Caco-2 (cell line): ENCODE results near the gene PTPN12. TPM values are rescaled to one million over a fixed set of nuclear protein-coding genes. Genes with fewer than 3 reads are reported as not detected.

Experiments
- BruUV-seq: library from RNA; stranded (reverse); fragments of 400-500 nt; replicated peaks from 2 replicates; lab custom pipeline; 2021; lab: Mats Ljungman, UMichigan
- CTCF ChIA-PET: fragments of 300-600 bp; sonication (Branson Sonifier 250); formaldehyde crosslinking; loops from one replicate; lab custom pipeline; 2022; ENCODE audit warnings: antibody characterized with exemption; lab: Charles Lee
- POLR2A ChIA-PET: fragments of 300-600 bp; sonication (Branson Sonifier 250); formaldehyde crosslinking; loops from one replicate; lab custom pipeline; 2022; ENCODE audit warnings: antibody characterized with exemption; lab: Charles Lee
- DNase-seq, 2 experiments: peaks; one replicate each; pipeline versions ENCODE4 v3.0.0 to v3.0.0-alpha.2; 2020 to 2022
- H3K27me3 ChIP-seq: replicated peaks from 2 replicates; pipeline ENCODE4 v1.6.0; 2011; ENCODE audit warnings: low read length; ENCODE audit not compliant: control insufficient read depth, insufficient read depth
- H3K36me3 ChIP-seq: 2 replicates; pipeline ENCODE4 v1.5.1; 2011; ENCODE audit warnings: low read length; ENCODE audit not compliant: control insufficient read depth, insufficient read depth
- H3K4me1 ChIP-seq: fragments of 250-450 bp; sonication (Bioruptor Pico); 2 replicates; pipeline ENCODE4 v1.5.1; 2020; ENCODE audit warnings: mild to moderate bottlenecking
- H3K4me3 ChIP-seq: 2 replicates; pipeline ENCODE4 v1.5.1; 2011; ENCODE audit warnings: low read depth, mild to moderate bottlenecking, control low read depth, low read length
- H3K9me3 ChIP-seq: fragments of 250-450 bp; sonication (Bioruptor Pico); 2 replicates; pipeline ENCODE4 v1.5.1; 2020; ENCODE audit warnings: mild to moderate bottlenecking, moderate library complexity
- H3K27ac Mint-ChIP-seq: one replicate; pipeline ENCODE4 v1.8.0; 2022; ENCODE audit warnings: mixed read lengths; ENCODE audit not compliant: unreplicated experiment
- H3K27me3 Mint-ChIP-seq: one replicate; pipeline ENCODE4 v1.8.0; 2022; ENCODE audit warnings: mixed read lengths; ENCODE audit not compliant: insufficient read depth, unreplicated experiment
- H3K36me3 Mint-ChIP-seq: one replicate; pipeline ENCODE4 v1.8.0; 2022; ENCODE audit warnings: mild to moderate bottlenecking, mixed read lengths; ENCODE audit not compliant: insufficient read depth, unreplicated experiment
- H3K4me1 Mint-ChIP-seq: one replicate; pipeline ENCODE4 v1.8.0; 2022; ENCODE audit warnings: low read depth, mixed read lengths; ENCODE audit not compliant: unreplicated experiment
- H3K4me3 Mint-ChIP-seq: one replicate; pipeline ENCODE4 v1.8.0; 2022; ENCODE audit warnings: mild to moderate bottlenecking, moderate library complexity, mixed read lengths; ENCODE audit not compliant: unreplicated experiment
- H3K9me3 Mint-ChIP-seq: one replicate; pipeline ENCODE4 v1.8.0; 2022; ENCODE audit warnings: mixed read lengths; ENCODE audit not compliant: unreplicated experiment
- intact Hi-C: fragments of 100-400 bp; cut with micrococcal nuclease; formaldehyde crosslinking; loops from one replicate; pipeline ENCODE4 v1.10.0; 2022; ENCODE audit not compliant: unreplicated experiment
- total RNA-seq: library from RNA; stranded (reverse); gene quantifications from 2 replicates; pipeline ENCODE4 v1.2.3, GENCODE V29; 2022
- TF ChIP-seq, protein P1 (sequence below), 2 experiments: fragments of 200-600 bp in 1 of 2; IDR thresholded peaks; 1 replicate in 1 of 2; 2 replicates in 1 of 2; pipeline versions ENCODE4 v1.5.1 to v1.8.0; 2011 to 2022; ENCODE audit warnings: antibody characterized with exemption in 1 of 2, control low read depth in 1 of 2, inconsistent platforms in 1 of 2, low read depth in 1 of 2, low read length in 1 of 2, mild to moderate bottlenecking in 1 of 2, moderate library complexity in 1 of 2; ENCODE audit not compliant: insufficient read depth in 1 of 2, severe bottlenecking in 1 of 2, unreplicated experiment in 1 of 2

PTPN12 gene
- total RNA-seq, 1 experiment from 2014 or later, result 67.1 TPM

GRCh38 chr7:77662869-77663268, 125.8 kb downstream of the PTPN12 start:
- TF ChIP-seq, protein P1, sequence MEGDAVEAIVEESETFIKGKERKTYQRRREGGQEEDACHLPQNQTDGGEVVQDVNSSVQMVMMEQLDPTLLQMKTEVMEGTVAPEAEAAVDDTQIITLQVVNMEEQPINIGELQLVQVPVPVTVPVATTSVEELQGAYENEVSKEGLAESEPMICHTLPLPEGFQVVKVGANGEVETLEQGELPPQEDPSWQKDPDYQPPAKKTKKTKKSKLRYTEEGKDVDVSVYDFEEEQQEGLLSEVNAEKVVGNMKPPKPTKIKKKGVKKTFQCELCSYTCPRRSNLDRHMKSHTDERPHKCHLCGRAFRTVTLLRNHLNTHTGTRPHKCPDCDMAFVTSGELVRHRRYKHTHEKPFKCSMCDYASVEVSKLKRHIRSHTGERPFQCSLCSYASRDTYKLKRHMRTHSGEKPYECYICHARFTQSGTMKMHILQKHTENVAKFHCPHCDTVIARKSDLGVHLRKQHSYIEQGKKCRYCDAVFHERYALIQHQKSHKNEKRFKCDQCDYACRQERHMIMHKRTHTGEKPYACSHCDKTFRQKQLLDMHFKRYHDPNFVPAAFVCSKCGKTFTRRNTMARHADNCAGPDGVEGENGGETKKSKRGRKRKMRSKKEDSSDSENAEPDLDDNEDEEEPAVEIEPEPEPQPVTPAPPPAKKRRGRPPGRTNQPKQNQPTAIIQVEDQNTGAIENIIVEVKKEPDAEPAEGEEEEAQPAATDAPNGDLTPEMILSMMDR (IDR thresholded peaks at IDR 0.05; ENCODE audit: insufficient read depth in 1 of 2, low read depth in 1 of 2, low read length in 1 of 2, severe bottlenecking in 1 of 2, unreplicated experiment in 1 of 2), result no peak
- H3K4me3 Mint-ChIP-seq, result no peak overlapping the region
- Histone ChIP-seq H3K27me3 (no peaks in the 10 kb centered on the region), H3K4me3 (no peak overlapping the region), H3K9me3 (no peaks in the 10 kb centered on the region), H3K4me1 (peaks cover 7% of the 10 kb centered on the region), H3K36me3 (no peaks in the 10 kb centered on the region)
- no peak overlapping the region for H3K27ac Mint-ChIP-seq
- no peaks in the 10 kb centered on the region for H3K9me3 Mint-ChIP-seq
- H3K36me3 Mint-ChIP-seq, result peaks cover 19% of the 10 kb centered on the region
- peaks cover 13% of the 10 kb centered on the region for H3K4me1 Mint-ChIP-seq
- ChIA-PET POLR2A (no interaction called here), CTCF (no interaction called here)
- H3K27me3 Mint-ChIP-seq, result no peaks in the 10 kb centered on the region
- BruUV-seq, result no TSS peak
- no peak for DNase-seq
- intact Hi-C loops, result no loop called here

- H3K27me3 ChIP-seq, result no peaks in the 10 kb centered on the region
- TF ChIP-seq, protein P1 (IDR thresholded peaks at IDR 0.05; ENCODE audit: insufficient read depth in 1 of 2, low read depth in 1 of 2, low read length in 1 of 2, severe bottlenecking in 1 of 2, unreplicated experiment in 1 of 2), result no peak
- intact Hi-C loops, result no loop called here
- Mint-ChIP-seq H3K4me1 (peaks cover 16% of the 10 kb centered on the region), H3K4me3 (no peak overlapping the region), H3K9me3 (no peaks in the 10 kb centered on the region), H3K27ac (no peak overlapping the region), H3K27me3 (no peaks in the 10 kb centered on the region), H3K36me3 (peaks cover 19% of the 10 kb centered on the region)
- H3K36me3 ChIP-seq, result no peaks in the 10 kb centered on the region
- no peaks in the 10 kb centered on the region for H3K9me3 ChIP-seq
- no TSS peak for BruUV-seq
- ChIA-PET POLR2A (no interaction called here), CTCF (interaction anchor here (1.1 kb wide), 1 partner anchor 13 kb away, joined by 3 read pairs; no protein-coding TSS in a partner anchor)
- peaks cover 10% of the 10 kb centered on the region for H3K4me1 ChIP-seq
- H3K4me3 ChIP-seq, result no peak overlapping the region
- DNase-seq, result no peak
Measured at GRCh38 chr7:77664715-77665114, 127.6 kb downstream of the PTPN12 start.

- TF ChIP-seq, protein P1 (IDR thresholded peaks at IDR 0.05; ENCODE audit: insufficient read depth in 1 of 2, low read depth in 1 of 2, low read length in 1 of 2, severe bottlenecking in 1 of 2, unreplicated experiment in 1 of 2), result no peak
- POLR2A ChIA-PET, result interaction anchor here (0.6 kb wide), 2 partner anchors 98 to 139 kb away, joined by 3 to 4 read pairs; no protein-coding TSS in a partner anchor
- Histone ChIP-seq H3K27me3 (no peaks in the 10 kb centered on the region), H3K4me3 (no peak overlapping the region), H3K4me1 (peaks cover 10% of the 10 kb centered on the region), H3K36me3 (no peaks in the 10 kb centered on the region), H3K9me3 (no peaks in the 10 kb centered on the region)
- no peak overlapping the region for H3K27ac Mint-ChIP-seq
- peaks cover 20% of the 10 kb centered on the region for H3K36me3 Mint-ChIP-seq
- BruUV-seq, result no TSS peak
- peaks cover 16% of the 10 kb centered on the region for H3K4me1 Mint-ChIP-seq
- DNase-seq, result no peak
- CTCF ChIA-PET, result no interaction called here
- no peaks in the 10 kb centered on the region for H3K27me3 Mint-ChIP-seq
- no peaks in the 10 kb centered on the region for H3K9me3 Mint-ChIP-seq
- intact Hi-C loops, result no loop called here
- no peak overlapping the region for H3K4me3 Mint-ChIP-seq
Measured at GRCh38 chr7:77665161-77665560, 128.1 kb downstream of the PTPN12 start.
